Measurements from ENCODE around the gene KCNB1. TPM values are rescaled to one million over a fixed set of nuclear protein-coding genes. Genes with fewer than 3 reads are reported as not detected.

The KCNB1 gene
- total RNA-seq, 4 donors from 2014 or later: 0.29 to 32.5 (median 7.0) TPM

DNA sequence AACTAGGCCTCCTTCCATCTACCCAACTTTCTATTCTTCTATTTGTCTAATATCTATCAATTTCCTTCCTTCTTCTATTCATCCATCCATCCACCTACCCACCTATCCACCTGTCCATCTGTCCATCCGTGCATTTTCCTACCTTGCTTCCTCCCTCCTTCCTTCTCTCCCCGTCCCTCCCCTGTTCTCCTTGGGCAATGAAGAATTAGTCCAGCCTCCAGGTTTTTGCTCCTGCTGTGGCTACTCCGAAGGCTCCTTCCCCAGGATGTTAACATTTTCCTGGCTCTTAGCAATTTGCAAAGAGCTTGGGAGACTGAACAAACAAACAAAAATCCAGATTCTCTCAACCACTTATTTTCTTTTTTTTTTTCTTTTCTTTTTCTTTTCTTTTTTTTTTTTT, 81.6 kb downstream of the KCNB1 start:
- peak overlapping the region; percentile 93 to 94 for H3K27ac ChIP-seq
- peaks cover 8 to 12% of the 10 kb centered on the region in 2 donors for H3K4me1 ChIP-seq
- no peaks in the 10 kb centered on the region for H3K9me3 ChIP-seq
- no peak for TF ChIP-seq POLR2A (IDR thresholded peaks at IDR 0.05)
- TF ChIP-seq, protein P1, sequence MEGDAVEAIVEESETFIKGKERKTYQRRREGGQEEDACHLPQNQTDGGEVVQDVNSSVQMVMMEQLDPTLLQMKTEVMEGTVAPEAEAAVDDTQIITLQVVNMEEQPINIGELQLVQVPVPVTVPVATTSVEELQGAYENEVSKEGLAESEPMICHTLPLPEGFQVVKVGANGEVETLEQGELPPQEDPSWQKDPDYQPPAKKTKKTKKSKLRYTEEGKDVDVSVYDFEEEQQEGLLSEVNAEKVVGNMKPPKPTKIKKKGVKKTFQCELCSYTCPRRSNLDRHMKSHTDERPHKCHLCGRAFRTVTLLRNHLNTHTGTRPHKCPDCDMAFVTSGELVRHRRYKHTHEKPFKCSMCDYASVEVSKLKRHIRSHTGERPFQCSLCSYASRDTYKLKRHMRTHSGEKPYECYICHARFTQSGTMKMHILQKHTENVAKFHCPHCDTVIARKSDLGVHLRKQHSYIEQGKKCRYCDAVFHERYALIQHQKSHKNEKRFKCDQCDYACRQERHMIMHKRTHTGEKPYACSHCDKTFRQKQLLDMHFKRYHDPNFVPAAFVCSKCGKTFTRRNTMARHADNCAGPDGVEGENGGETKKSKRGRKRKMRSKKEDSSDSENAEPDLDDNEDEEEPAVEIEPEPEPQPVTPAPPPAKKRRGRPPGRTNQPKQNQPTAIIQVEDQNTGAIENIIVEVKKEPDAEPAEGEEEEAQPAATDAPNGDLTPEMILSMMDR (IDR thresholded peaks at IDR 0.05): no peak
- intact Hi-C loops (cut with DNase I; ENCODE audit: low total_unique reads): no loop called here
- no peaks in the 10 kb centered on the region for H3K36me3 ChIP-seq
- peak; percentile 59 to 71 for DNase-seq
- no peaks in the 10 kb centered on the region for H3K27me3 ChIP-seq
- no peak overlapping the region for H3K4me3 ChIP-seq

DNA sequence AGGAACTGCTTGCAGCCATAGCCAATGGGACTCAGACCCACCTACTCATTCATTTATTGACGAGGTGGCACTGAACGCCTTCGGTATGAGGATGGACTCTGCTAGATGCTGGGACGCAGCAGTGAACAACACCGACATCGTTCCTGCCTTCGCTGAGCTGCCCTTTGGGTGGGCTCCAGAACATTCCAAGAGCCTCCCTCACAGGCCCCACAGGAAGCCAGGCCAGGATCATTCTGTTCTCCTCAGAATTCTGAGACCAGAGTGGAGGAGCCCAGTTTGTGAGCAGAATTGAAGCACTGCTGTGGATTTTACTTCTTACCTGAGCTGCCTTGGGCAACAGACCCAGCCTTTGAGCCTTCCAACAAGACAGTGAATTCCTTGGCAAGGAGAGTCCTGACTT, 82.1 kb downstream of the KCNB1 start:
- peak; percentile 83 to 87 for DNase-seq
- no peaks in the 10 kb centered on the region for H3K27me3 ChIP-seq
- H3K9me3 ChIP-seq: no peaks in the 10 kb centered on the region
- no peak for TF ChIP-seq POLR2A (IDR thresholded peaks at IDR 0.05)
- TF ChIP-seq, protein P1 (IDR thresholded peaks at IDR 0.05): no peak
- intact Hi-C loops (cut with DNase I; ENCODE audit: low total_unique reads): no loop called here
- peaks cover 8 to 12% of the 10 kb centered on the region in 2 donors for H3K4me1 ChIP-seq
- no peaks in the 10 kb centered on the region for H3K36me3 ChIP-seq
- H3K27ac ChIP-seq: peak overlapping the region; percentile 93 to 94
- no peak overlapping the region for H3K4me3 ChIP-seq

DNA sequence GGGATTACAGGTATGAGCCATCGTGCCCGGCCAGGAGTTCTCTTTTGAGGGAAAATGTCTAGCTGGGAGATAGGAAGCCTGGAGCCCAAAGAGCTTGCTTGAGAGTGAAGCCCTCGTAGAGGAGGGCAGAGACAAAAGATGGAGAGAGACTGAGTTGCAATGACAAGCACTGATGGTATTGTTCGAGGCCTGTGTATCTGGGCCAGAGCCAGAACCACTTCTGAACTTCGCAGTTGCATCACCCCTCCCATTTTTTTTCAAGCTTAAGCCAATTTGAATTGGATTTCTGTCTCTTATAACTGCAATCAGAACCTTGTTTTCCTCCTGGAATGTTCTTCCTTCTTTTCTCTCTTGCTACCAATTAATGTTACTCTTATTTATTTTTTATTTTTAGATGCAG, 83.1 kb downstream of the KCNB1 start:
- peaks cover 12 to 18% of the 10 kb centered on the region in 2 donors for H3K4me1 ChIP-seq
- TF ChIP-seq, protein P1 (IDR thresholded peaks at IDR 0.05): no peak
- no peak for TF ChIP-seq POLR2A (IDR thresholded peaks at IDR 0.05)
- no peaks in the 10 kb centered on the region for H3K27me3 ChIP-seq
- H3K27ac ChIP-seq: peak overlapping the region; percentile 93 to 94
- no peaks in the 10 kb centered on the region for H3K9me3 ChIP-seq
- peak; percentile 68 to 79 for DNase-seq
- no peak overlapping the region for H3K4me3 ChIP-seq
- H3K36me3 ChIP-seq: no peaks in the 10 kb centered on the region
- intact Hi-C loops (cut with DNase I; ENCODE audit: low total_unique reads): loop anchor here (10.0 kb wide), 1 partner anchor 55 kb away; no protein-coding TSS in a partner anchor

DNA sequence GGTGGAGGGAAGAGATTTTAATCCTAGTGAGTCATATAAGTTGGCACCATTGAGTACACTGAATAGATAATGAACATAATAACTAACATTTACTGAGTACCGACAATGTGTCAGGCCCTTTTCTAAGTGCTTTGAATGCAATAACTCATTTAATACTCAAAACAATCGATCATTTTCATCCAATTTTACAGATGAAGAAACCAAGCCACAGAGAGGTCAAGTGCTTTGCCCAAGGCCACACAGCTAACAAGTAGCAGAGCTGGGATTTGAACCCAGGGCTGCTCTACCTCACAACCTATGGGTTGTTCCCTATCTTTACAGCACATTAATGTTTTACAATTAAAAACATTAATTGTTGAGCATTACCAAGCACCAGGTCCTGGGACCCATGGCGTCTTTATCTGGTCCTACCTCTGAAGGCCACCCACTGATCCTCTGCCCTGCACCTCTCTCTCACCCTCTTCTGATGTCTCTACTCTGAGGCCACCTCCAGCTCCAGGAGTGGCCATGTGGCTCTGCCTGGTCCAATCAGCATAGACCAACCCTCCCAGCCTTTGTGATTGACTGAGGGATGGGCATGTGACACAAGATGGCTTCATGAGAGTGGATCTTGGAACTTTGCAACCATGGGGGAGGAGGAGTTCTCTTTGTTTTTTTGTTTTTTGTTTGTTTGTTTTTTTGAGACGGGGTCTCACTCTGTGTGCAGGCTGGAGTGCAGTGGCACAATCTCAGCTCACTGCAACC, 83.9 kb downstream of the KCNB1 start:
- H3K27ac ChIP-seq: peak overlapping the region; percentile 93 to 94

DNA sequence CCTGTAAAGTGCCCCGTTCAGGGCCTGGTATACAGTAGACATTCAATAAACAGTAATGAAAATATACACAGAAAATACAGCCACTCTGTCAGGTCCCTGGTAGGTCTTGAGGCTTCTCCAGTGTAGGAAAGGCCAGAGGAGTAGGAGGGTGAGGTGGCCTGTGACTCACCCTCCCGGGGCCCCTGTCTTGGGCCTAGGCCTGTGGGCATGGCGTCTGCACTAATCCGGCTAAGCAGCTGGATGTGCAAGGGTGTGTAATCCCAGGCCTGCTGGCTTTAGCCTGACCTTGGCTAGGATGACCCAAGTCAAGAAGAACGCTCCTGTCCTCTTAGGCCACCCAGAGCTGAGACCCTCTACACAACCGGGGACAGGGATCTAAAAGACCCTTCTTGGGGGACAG, 84.9 kb downstream of the KCNB1 start:
- no peak for TF ChIP-seq POLR2A (IDR thresholded peaks at IDR 0.05)
- TF ChIP-seq, protein P1 (IDR thresholded peaks at IDR 0.05): no peak
- DNase-seq: no peak
- intact Hi-C loops (cut with DNase I; ENCODE audit: low total_unique reads): loop anchor here (10.0 kb wide), 1 partner anchor 53 kb away; no protein-coding TSS in a partner anchor
- Histone ChIP-seq H3K4me3 (no peak overlapping the region), H3K4me1 (peaks cover 12 to 18% of the 10 kb centered on the region in 2 donors), H3K27me3 (no peaks in the 10 kb centered on the region), H3K36me3 (no peaks in the 10 kb centered on the region), H3K9me3 (no peaks in the 10 kb centered on the region), H3K27ac (peak overlapping the region; percentile 93 to 94)

More for the DNA sequence above, 83.9 kb downstream of the KCNB1 start:
- no peaks in the 10 kb centered on the region for H3K36me3 ChIP-seq
- H3K4me3 ChIP-seq: no peak overlapping the region
- no peaks in the 10 kb centered on the region for H3K9me3 ChIP-seq
- H3K4me1 ChIP-seq: peaks cover 12 to 18% of the 10 kb centered on the region in 2 donors
- no peak for DNase-seq
- intact Hi-C loops (cut with DNase I; ENCODE audit: low total_unique reads): loop anchor here (10.0 kb wide), 1 partner anchor 54 kb away; no protein-coding TSS in a partner anchor
- H3K27me3 ChIP-seq: no peaks in the 10 kb centered on the region
- TF ChIP-seq, protein P1 (IDR thresholded peaks at IDR 0.05): no peak
- TF ChIP-seq POLR2A (IDR thresholded peaks at IDR 0.05): no peak

Data from uterus (tissue), 4 donors.